K562 (cell line): ENCODE measurements around the gene FAM24A. TPM values are rescaled to one million over a fixed set of nuclear protein-coding genes. Genes with fewer than 3 reads are reported as not detected.

Source experiments
- CBX5 ChIP-seq: IDR thresholded peaks from 2 replicates; pipeline ENCODE4 v1.6.1; 2014; ENCODE audit warnings: low read depth, borderline replicate concordance
- CCNT2 ChIP-seq: IDR thresholded peaks from 2 replicates; pipeline ENCODE4 v1.6.1; 2011; ENCODE audit warnings: borderline replicate concordance, low read depth, mild to moderate bottlenecking, moderate library complexity, mixed read lengths, low read length; ENCODE audit not compliant: insufficient read length; ENCODE audit errors: extremely low read depth
- ELK3 ChIP-seq: fragments of 450-650 bp; formaldehyde crosslinking; IDR thresholded peaks from 2 replicates; pipeline ENCODE4 v1.4.0; 2020; ENCODE audit warnings: mild to moderate bottlenecking
- HEY1 ChIP-seq: fragments of 250-450 bp; sonication (Bioruptor Pico); IDR thresholded peaks from 2 replicates; pipeline ENCODE4 v1.5.0; 2020; ENCODE audit warnings: mild to moderate bottlenecking, moderate library complexity, borderline replicate concordance
- IRF1 ChIP-seq: sonication (generic); formaldehyde crosslinking; IDR thresholded peaks from 2 replicates; pipeline ENCODE4 v1.8.0; 2022; ENCODE audit warnings: missing genetic modification reagents, mild to moderate bottlenecking, borderline replicate concordance
- JUN ChIP-seq, 2 experiments: sonication (generic) in 1 of 2; formaldehyde crosslinking in 1 of 2; IDR thresholded peaks; 2 replicates each; pipeline versions ENCODE4 v1.6.1 to v1.8.0; 2012 to 2022; ENCODE audit warnings: borderline replicate concordance in 2 of 2, mild to moderate bottlenecking in 2 of 2, improper control_type of control experiment in 1 of 2, low read depth in 1 of 2, low read length in 1 of 2, missing genetic modification reagents in 1 of 2
- MAFK ChIP-seq: IDR thresholded peaks from 2 replicates; pipeline ENCODE4 v1.6.1; 2011; ENCODE audit warnings: low read length, improper control_type of control experiment
- NFE2 ChIP-seq: IDR thresholded peaks from 2 replicates; pipeline ENCODE4 v1.6.1; 2014; ENCODE audit warnings: antibody characterized with exemption, low read depth
- NR1H2 ChIP-seq: sonication (generic); formaldehyde crosslinking; IDR thresholded peaks from 2 replicates; pipeline ENCODE4 v1.4.0; 2020; ENCODE audit warnings: mild to moderate bottlenecking, missing genetic modification reagents
- PHTF2 ChIP-seq: fragments of 250-450 bp; sonication (Bioruptor Pico); IDR thresholded peaks from 2 replicates; pipeline ENCODE4 v1.5.0; 2021; ENCODE audit warnings: mild to moderate bottlenecking
- POU5F1 ChIP-seq: fragments of 150-350 bp; IDR thresholded peaks from 2 replicates; pipeline ENCODE4 v1.6.1; 2014; ENCODE audit warnings: borderline replicate concordance, low read length, low read depth, mild to moderate bottlenecking; ENCODE audit not compliant: partially characterized antibody
- PYGO2 ChIP-seq: fragments of 450-650 bp; IDR thresholded peaks from 2 replicates; pipeline ENCODE4 v1.6.1; 2016; ENCODE audit warnings: mild to moderate bottlenecking, missing genetic modification characterization, moderate library complexity, missing compliant biosample characterization
- RFX7 ChIP-seq: fragments of 250-450 bp; sonication (Bioruptor Pico); IDR thresholded peaks from 2 replicates; pipeline ENCODE4 v1.5.1; 2021; ENCODE audit warnings: mild to moderate bottlenecking
- SFPQ ChIP-seq: fragments of 200-400 bp; formaldehyde crosslinking; IDR thresholded peaks from 2 replicates; pipeline ENCODE4 v1.6.1; 2017; ENCODE audit warnings: mild to moderate bottlenecking, low read depth, low read length, moderate library complexity
- SIN3B ChIP-seq: fragments of 450-650 bp; IDR thresholded peaks from 2 replicates; pipeline ENCODE4 v1.6.1; 2017; ENCODE audit warnings: low read depth, mild to moderate bottlenecking, moderate library complexity
- SMAD3 ChIP-seq: fragments of 450-650 bp; formaldehyde crosslinking; conservative IDR thresholded peaks from 2 replicates; pipeline ENCODE4 v1.4.0; 2020; ENCODE audit warnings: mild to moderate bottlenecking
- STAG1 ChIP-seq: sonication (generic); formaldehyde crosslinking; IDR thresholded peaks from 2 replicates; pipeline ENCODE4 v1.5.0; 2020; ENCODE audit warnings: missing genetic modification reagents, borderline replicate concordance
- TBL1XR1 ChIP-seq, 2 experiments: IDR thresholded peaks; 2 replicates each; pipeline ENCODE4 v1.6.1; 2012; ENCODE audit warnings: improper control_type of control experiment in 2 of 2, low read length in 2 of 2, mild to moderate bottlenecking in 1 of 2
- TBP ChIP-seq: optimal IDR thresholded peaks from 2 replicates; pipeline ENCODE3; 2011; ENCODE audit warnings: low read depth, low read length, improper control_type of control experiment
- TEAD1 ChIP-seq, 2 experiments: fragments of 450-650 bp in 1 of 2; sonication (generic) in 1 of 2; formaldehyde crosslinking; IDR thresholded peaks; 2 replicates each; pipeline versions ENCODE4 v1.4.0 to v1.8.0; 2020 to 2022; ENCODE audit warnings: mild to moderate bottlenecking in 2 of 2, missing genetic modification reagents in 1 of 2
- ZBED1 ChIP-seq: IDR thresholded peaks from 2 replicates; pipeline ENCODE4 v1.6.1; 2014
- ZNF146 ChIP-seq: IDR thresholded peaks from one replicate; pipeline ENCODE4 v1.6.1; 2018; ENCODE audit warnings: missing compliant biosample characterization; ENCODE audit not compliant: unreplicated experiment
- ZNF282 ChIP-seq: sonication (generic); formaldehyde crosslinking; IDR thresholded peaks from 2 replicates; pipeline ENCODE4 v1.8.1; 2023; ENCODE audit warnings: missing genetic modification reagents
- ZNF79 ChIP-seq: fragments of 250-450 bp; sonication (Bioruptor Pico); IDR thresholded peaks from 2 replicates; pipeline ENCODE4 v1.4.0; 2020; ENCODE audit warnings: low read depth, mild to moderate bottlenecking, moderate library complexity
- polyA plus RNA-seq, 8 experiments: library from polyadenylated mRNA; depleted of rRNA in 4 of 8; stranded (reverse) in 5 of 8; unstranded in 3 of 8; fragments of >200 nt; fragmentation: Nextera tagmentation in 2 of 8; fragmentation: Illumina TruSeq in 1 of 8; extraction: Ambion mirVana in 2 of 8; extraction: Trizol in 1 of 8; gene quantifications; 2 replicates each; pipeline versions ENCODE4 v1.2.1 to v1.2.3, GENCODE V29; 2011 to 2014; ENCODE audit warnings: inconsistent platforms in 1 of 8, missing spikeins in 1 of 8
- total RNA-seq, 7 experiments: library from RNA; depleted of rRNA in 6 of 7; stranded (reverse); fragments of >200 nt in 6 of 7; fragmentation: Illumina TruSeq in 2 of 7; extraction: Trizol in 2 of 7; gene quantifications; 2 replicates each; pipeline versions ENCODE4 v1.2.1 to v1.2.3, GENCODE V29; 2011 to 2021; ENCODE audit warnings: low replicate concordance in 1 of 7
- TF ChIP-seq, protein P1 (sequence below): fragments of 200-800 bp; sonication (Bioruptor generic); IDR thresholded peaks from 2 replicates; pipeline ENCODE4 v1.6.1; 2017; ENCODE audit warnings: missing genetic modification characterization, missing compliant biosample characterization

FAM24A gene
- total and polyA plus RNA-seq, 9 of the 15 experiments (the other 6 are each of a cell fraction or from before 2014, with no cell fraction given): not detected

DNA sequence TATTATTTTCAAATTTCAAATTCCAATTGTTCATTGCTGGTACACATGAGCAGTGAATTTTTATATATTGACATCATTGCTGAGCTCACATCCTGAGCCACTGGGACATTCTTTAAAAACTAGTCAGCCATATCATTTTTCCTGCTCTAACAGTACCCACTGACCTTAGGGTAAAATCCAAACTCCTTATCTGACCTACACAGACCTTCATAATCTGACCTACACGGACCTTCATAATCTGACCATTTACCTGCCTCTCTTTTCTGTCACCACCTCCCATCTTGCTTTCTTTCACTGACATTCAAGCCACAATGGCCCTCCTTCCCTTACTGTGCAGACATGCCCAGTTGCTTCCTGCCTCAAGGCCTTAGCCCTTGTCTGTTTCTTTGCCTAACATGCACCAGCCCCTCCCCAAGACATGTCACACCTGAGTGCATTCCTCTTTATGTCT lies 48.7 kb upstream of the FAM24A start (continued):
- TF ChIP-seq ZBED1 (no peak), ZNF282 (CRISPR knock-in tag) (no peak), IRF1 (no peak), NR1H2 (CRISPR knock-in tag) (no peak), STAG1 (CRISPR knock-in tag) (no peak), POU5F1 (no peak), HEY1 (CRISPR knock-in tag) (no peak), PHTF2 (CRISPR knock-in tag) (no peak), TBL1XR1 (IDR thresholded peaks at IDR 0.05; ENCODE audit: low read length in 2 of 2) (0 out of 4 replicates have a peak, but pooled peaks of 1 of the 2 experiments have one; percentile 15), MAFK (no peak), CBX5 (no peak), RFX7 (CRISPR knock-in tag) (no peak), ZNF146 (CRISPR knock-in tag) (no peak), SMAD3 (CRISPR knock-in tag) (no peak), ELK3 (CRISPR knock-in tag) (no peak), SFPQ (no peak), TBP (no peak), PYGO2 (tag) (no peak), ZNF79 (no peak), NFE2 (no peak), TEAD1 (CRISPR knock-in tag; IDR thresholded peaks at IDR 0.05) (no peak), CCNT2 (no peak), SIN3B (no peak), JUN (IDR thresholded peaks at IDR 0.05; ENCODE audit: borderline replicate concordance, low read depth, low read length) (0 out of 2 replicates have a peak, but pooled peaks have one; percentile 24), JUN (CRISPR knock-in tag; IDR thresholded peaks at IDR 0.05; ENCODE audit: borderline replicate concordance) (no peak)
- TF ChIP-seq, protein P1, sequence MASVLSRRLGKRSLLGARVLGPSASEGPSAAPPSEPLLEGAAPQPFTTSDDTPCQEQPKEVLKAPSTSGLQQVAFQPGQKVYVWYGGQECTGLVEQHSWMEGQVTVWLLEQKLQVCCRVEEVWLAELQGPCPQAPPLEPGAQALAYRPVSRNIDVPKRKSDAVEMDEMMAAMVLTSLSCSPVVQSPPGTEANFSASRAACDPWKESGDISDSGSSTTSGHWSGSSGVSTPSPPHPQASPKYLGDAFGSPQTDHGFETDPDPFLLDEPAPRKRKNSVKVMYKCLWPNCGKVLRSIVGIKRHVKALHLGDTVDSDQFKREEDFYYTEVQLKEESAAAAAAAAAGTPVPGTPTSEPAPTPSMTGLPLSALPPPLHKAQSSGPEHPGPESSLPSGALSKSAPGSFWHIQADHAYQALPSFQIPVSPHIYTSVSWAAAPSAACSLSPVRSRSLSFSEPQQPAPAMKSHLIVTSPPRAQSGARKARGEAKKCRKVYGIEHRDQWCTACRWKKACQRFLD (CRISPR knock-in tag): no peak
